Measurements from ENCODE around the gene EML5.

EML5 gene

DNA sequence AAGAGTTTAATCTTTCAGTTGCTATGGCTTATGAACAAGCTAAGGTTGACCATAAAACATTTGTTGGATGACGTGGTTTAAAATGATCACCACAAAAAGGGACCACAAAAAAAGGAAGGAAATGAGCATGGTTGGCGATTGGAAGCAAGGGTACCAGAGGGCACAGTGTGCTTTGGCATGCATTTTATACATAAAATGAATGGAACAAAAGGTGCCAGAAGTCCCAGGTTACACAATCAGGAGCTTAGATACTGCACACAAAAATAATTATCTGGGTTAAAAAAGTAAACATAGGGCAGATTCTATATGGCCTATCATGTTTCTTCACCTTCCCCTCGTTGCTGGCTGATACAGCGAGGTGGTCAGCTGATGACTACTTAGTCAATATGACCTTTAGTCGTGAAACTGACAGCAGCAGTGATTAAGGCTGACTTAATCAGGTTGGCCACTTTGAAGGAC lies 179.2 kb downstream of the EML5 start:
- DNase-seq = peak; percentile 35

DNA sequence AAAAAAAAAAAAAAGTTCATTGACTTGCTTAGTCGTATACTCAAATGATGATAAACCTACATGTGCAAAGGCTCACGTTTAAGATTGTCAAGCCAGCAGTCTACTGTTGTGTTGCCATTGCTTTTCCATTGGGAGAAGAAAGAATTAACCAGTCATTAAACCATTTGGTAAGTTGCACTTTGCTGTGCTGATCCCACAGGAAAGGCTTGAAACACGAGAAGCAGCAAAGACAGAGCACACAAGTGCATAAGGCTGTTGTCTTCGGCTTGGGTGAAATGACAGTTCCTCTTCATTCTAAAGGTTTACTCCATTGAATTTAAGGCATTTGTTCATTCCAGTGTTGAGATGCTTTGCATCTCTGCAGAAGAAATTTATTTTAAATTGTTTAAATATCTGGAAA lies 179.8 kb downstream of the EML5 start:
- DNase-seq = no peak

DNA sequence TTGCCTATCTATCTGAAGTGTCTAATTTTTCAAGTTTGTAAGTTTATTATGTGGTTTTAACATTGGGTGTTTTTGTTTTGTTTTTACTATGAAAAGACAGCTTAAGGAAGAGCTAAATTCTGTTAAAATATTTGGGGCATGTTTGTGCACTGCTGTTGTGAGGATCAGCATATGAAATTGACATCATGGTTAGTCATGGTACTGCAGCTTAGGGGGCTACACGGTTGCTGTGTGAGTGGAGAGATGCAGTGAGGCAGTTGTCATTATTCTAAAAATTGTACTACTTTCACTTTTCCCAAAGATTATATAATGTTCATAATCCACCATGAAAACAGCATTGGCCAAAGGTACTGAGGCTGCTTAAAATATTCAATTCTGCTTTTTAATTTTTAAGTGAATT lies 180.9 kb downstream of the EML5 start:
- no peak for DNase-seq

DNA sequence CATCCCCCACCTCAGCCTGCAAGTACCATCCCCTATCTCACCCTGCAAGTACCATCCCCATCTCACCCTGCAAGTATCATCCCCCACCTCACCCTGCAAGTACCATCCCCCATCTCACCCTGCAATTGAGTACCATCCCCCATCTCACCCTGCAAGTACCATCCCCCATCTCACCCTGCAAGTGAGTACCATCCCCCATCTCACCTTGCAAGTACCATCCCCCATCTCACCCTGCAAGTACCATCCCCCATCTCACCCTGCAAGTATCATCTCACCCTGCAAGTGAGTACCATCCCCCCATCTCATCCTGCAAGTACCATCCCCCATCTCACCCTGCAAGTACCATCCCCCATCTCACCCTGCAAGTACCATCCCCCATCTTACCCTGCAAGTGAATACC lies 184.9 kb downstream of the EML5 start:
- no peak for DNase-seq

DNA sequence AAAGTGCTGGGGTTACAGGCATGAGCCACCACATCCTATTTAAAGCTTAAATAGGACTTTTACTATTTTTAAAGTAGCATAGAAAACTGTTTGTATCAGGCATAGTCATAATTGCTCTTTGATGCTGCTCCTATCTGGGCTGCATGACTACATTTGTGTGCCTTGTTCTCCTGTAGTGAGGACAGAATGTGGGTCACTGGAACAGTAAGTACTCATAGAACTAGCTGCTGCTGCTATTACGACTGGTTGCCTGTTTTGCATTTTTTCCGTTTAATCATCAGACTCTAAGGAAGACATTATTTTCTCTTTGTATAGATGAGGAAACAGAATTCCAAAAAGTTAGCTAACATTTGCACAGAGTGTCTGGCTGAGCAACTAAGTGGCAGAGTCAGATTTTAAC lies 187.2 kb downstream of the EML5 start:
- no peak for DNase-seq

DNA sequence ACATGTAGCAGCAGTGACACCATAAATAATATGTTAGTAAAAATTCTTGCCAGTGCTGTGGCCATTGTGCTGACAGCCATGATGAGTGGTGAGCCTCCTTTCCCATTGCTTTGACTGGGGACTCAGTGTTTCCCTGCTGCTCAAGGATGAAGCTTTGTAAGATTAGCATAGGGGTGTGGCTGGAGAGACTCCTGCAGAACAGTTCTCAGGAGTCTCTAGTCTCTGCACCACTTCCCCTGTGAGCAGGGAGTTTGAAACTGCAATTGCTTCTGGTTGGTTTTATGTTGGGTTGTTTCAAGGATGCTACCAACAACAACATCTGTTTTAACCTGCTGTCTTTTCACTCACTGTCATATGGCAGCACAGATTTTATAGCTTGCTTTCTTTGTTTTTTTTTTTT lies 188.5 kb downstream of the EML5 start:
- DNase-seq = no peak

DNA sequence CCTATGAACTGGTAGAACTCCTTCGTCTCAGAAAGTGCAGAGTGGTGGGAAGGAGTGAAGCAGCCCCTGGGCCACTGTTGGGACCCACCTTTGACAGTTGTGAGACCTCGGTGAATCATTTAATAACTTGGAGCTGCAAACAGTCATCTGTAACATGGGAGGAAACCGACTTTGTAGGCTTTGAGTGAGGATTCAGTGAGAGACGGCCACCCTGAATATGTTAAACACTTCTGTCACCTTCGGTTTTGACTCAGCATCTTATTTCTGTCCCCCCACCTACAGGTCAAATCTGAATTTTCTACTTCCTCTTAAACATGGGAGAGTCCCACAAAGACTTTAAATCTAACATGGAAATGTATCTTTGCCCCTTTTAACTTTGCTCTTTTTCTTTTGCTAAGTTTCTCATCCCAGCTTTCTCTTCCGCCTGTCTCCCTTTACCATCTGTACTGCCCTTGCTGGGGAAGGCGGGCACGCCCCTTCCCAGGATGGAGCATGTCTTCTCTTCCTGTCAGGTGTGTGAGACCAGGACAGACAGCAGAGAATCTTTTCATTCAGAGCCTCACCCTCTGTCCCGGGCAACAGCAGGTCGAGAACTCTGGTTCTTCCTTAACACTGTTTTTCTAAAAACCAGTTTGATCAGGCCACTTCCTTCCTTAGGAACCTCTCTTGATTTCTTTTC lies 192.9 kb downstream of the EML5 start:
- DNase-seq = no peak

DNA sequence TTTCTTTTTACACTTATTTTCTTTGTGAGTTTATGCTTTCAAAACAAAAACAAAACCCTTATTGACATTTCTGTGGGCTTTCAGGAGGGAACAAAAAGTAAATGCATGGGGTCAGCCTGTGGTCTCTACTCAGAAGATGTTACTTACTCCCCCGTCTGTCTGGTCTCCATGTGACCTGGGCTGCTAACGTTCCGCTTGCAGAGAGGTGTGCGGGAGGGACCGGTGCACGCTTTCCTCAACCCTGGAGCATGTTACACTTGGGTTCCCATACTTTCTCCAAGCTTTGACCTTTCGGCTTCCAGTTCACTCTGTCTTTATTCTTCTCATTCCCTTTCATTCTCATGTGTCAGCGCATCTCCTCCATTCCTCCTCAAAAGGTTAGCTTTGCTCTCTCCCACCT lies 193.4 kb downstream of the EML5 start:
- DNase-seq = no peak

DNA sequence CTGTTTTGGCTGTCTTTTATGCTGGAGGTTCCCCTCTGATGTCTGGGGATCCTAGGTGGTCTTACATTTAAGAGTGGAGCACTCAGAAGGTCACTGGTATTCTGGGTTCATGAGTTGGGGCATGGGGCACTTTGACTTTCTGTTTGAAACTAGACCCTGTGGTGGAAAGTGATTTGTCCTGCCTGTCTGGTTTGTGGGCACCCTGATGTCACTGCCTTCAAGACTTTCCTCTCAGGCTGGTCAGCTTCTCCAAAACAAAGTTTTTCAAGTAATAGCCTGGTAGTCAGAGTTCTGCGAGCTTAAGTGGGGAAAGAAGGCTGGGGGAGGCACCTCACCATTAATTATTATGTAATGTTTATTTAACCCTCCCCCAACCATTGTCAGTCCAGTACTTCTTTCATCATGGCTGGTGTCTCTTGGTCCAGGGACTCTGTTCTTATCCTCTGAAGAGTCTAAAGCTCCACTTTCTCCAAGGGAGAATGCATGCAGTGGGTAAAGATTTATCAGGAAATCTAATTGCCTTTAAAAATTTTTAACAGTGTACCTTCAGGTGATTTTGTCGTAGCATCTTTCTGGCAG lies 194.6 kb downstream of the EML5 start:
- no peak for DNase-seq

DNA sequence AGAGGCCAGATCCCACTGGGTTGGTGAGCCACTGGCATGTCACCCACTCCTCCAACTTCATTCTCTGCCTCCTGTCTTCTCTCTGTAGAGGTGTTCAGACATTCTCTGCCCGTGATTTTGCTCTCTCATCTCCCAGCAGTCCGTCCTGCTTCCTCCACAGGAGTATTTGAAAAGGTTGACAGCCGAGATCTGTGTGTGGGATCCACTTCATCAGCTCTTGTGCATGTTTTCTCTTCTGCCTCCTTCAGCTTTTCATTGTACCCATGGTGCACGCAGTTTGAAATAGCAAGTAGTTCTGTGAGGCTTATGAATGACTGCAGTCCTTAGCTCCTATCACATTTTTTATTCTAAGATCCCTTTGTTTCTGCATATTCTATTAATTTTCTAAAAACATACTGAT lies 195.2 kb downstream of the EML5 start:
- DNase-seq = no peak

DNA sequence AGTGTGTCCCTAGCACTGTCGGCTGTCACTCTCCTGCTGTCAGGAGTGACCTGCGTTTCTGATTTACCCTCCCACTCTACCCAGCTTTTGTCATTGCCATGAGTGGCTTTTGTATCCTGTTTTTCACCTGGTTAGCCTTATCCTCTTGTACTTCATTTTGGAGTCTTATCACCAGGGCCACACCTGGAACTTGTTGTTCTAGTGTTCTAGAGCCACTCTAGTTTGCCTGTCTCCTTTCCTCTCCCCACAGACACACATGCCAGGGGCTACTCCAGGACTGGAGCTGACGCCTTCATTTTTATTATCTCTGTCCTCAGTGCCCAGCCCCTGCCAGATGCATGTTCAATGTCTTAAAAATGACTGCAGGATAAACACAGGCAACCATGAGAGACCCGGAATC lies 195.7 kb downstream of the EML5 start:
- no peak for DNase-seq

DNA sequence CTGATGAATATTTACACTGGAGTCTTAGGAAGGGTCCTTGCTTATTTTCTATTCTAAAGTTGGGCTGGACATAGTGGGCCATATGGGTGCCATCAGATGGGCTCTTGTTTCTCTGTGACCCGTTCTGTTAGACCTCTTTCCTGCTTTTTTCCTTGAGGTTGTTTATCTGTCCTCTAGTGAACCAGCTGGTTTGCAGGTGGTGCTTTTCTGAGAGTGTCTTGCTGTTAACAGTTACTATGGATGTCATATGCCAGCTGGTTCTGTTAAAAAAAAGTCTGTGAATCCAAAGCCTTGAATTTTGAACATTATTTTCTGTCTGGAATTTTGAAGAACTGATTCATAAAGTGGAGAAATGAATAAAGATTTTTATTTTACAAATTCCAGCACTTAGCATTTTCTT lies 200.7 kb downstream of the EML5 start:
- no peak for DNase-seq

DNA sequence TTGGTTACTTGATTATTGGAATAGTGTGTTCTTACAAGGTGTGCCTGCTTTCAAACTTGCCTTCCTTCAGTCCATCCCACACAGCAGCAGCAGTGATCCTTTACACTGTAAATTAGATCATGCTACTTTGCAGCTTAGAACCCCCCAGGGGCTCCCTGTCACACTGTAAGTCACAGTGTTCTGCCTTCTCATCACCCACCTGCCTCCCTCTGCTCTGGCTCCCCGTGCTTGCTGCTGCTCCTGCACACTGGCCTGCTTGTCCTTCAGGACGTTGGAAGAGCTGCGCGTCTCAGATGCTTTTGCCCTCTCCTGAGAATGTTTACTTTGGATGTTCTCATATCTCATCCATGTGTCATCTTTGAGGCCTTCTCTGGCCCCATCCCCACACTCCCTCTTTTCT lies 202.6 kb downstream of the EML5 start:
- no peak for DNase-seq

DNA sequence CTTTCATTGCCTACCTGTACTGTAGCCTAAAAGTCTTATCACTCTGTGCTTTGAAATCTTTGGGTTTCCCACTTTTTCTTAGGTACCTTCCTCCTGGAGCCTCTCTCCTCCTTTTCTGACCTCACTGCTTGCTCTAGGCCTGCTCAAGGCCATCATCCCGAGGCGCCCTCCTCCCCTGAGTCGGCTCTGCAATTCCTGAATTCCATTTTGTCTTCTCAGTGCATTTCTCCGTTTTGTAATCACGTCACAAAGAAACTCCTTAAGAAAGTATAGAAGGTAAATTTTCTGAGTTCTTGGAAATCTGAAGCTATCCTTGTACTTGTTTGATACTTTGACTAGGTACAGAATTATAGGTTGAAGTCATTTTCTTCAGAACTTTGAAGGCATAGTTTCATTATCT lies 204.7 kb downstream of the EML5 start:
- DNase-seq = no peak

DNA sequence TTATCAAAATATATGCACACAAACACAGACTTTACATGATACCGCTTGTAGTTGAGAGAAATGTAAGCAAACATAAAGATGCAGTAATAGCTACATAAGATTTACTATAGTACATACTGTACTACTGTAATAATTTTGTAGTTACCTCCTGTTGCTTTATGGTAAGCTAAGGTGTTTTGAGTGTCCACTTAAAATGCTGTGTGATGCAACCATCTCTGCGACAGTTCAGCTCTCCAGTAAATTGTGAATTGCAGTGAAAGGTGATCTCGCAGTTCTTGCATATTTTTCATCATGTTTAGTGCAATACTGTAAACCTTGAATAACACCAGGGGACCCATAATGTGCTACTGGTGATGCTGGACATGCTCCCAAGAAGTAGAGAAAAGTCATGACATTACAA lies 208.3 kb downstream of the EML5 start:
- no peak for DNase-seq

DNA sequence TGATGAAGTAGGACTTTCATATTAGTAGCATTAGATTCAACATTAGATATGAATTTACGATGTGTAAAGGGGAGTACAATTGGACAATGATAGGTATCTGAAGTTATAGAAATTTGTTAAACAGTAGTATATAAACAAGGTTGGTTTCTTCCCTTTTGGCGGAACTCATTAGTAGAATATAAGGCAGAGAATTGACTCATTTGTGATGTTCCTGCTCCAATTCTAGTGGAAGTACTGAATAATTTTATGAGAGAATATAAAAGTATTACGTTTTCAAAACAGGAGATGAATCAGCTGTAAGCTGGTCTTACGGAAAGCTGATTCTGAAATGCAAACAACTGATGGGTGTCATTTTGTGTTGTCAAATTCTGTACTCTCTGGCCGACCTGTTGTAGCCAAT lies 216.5 kb downstream of the EML5 start:
- DNase-seq = no peak

DNA sequence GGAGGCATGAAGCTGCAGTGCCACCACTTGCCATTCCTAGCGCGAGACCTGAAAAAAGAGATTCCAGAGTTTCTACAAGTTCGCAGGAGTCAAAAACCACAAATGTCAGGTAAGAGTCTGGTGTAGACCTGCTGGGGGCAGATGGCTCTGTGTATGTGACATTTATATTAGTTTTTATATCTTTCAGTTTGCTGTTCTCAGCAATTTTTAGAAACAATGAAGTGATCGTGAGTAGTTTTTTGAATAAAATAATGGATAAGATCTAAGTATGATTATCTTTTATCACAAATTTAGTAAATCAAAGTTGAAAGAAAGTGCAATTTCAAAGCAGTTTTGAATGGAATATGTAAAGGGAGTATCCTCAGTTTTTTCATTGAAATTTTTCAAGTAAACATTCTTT lies 220.6 kb downstream of the EML5 start:
- no peak for DNase-seq

DNA sequence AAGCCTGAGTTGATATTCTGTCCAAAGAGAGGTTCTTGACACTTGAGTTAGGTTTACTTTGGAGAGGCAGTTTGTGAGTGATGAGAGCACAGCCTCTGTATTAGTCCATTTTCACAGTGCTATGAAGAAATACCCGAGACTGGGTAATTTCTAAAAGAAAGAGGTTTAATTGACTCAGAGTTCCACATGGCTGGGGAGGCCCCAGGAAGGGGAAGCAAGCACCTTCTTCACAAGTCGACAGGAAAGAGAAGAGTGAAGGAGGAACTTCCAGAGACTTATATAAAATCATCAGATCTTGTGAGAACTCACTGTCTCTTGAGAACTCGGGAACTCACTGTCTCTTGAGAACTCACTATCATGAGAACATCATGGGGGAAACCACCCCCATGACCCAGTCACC lies 224.6 kb downstream of the EML5 start:
- DNase-seq = no peak

DNA sequence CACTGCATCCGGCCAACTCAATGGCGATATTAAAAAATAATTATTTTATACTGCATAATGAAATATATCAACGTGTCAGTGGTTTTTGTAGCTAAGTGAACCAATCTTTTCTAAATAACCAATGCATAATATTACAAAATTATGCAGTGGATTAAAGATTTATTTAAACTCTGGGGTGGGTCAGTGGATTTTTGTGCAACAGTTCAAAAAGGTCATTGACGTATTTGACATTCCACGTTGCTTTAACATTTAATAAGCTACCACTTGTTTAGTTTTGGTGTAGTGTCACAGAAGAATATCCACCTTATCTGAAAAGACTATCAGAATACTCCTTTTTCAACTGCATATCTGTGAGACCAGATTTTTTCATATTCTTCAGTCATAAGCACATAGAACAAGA lies 227.3 kb downstream of the EML5 start:
- DNase-seq = no peak

DNA sequence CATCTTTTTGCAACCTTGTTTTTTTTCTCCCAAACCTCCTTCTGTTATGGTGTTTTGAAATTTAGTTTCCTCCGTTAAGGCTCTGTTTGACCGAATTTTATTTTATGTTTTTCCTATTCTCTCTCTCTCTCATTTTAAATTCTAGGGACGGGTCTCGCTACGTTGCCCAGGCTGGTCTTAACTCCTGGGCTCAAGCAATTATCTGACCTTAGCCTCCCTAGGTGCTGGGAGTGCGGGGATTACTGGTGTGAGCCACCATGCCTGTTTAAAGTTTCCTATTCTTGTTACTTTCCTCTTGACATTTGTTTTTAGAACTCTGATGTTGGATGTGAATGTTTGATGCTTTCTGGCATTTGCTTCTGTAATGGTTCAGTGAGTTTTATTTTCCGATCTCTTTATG lies 228.9 kb downstream of the EML5 start:
- no peak for DNase-seq

DNA sequence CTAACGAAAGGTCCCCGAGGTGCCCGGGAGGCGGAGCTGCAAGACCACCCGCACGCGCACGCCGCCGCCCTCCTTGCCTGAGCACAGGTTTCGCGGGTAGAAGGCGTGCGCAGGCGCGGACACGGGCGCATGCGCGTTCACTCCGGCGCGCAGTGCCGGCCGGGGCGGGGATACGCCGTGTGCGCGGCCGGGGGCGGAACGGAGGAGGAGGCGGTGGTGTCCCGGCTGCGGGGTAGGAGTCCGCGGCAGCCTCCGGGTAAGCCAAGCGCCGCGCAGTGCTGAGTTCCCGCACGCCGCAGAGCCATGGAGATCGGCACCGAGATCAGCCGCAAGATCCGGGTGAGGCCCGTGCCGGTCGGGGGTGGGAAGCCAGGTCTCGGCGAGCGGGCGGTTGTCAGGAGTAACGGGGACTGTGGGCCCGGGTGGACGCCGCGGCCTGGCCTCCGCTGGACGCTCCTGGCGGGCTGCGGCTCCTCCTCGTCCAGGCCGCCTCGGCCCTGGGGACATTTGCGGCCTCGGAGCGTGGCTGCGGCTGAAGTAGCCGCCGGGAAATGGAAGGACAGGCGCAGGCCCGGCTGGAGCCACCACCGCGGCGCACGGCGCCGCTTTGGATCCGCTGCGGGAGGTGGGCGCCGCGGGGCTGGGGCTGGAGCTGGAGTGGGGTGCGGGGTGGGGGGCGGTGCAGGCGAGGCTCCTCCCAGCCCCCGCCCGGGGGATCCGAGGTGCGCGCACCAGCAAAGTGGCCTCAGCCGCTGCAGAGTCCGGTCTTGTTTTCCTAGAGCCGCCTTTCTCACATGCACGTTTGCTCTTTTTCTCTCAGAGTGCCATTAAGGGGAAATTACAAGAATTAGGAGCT lies 229.7 kb downstream of the EML5 start, which contains the start of gene ZC3H14:
Gene ZC3H14, plus strand, starts transcription at position 207 of the 856 bp plus-strand sequence. Its CDS starts 97 bp downstream, at position 304.
- DNase-seq = peak; percentile 84

DNA sequence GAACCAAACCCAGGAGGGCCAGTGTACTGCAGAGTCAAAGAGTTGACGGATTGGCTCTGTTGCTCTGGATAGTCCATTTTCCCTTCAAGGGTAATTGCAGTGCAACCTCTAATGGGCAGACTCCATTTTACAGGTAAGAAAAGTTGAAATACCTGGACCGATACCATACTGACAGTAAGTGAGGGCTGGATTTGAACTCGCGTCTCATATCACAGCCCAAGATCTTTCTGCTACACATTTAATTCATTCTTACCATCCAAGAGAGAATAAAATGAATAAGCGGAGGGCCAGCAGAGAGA lies 230.3 kb downstream of the EML5 start:
- no peak for DNase-seq
